GM19240 (cell line): ENCODE results near the gene SSX3.
"Not testable (repeated sequence)": the region's sequence is repeated elsewhere in the genome, so short reads cannot be mapped to it uniquely, and the experiment has no call there.

Experiments
- DNase-seq: peaks from one replicate; pipeline ENCODE4 v3.0.0; 2011; ENCODE audit warnings: low spot score; ENCODE audit not compliant: insufficient read length

SSX3 gene, protein sequence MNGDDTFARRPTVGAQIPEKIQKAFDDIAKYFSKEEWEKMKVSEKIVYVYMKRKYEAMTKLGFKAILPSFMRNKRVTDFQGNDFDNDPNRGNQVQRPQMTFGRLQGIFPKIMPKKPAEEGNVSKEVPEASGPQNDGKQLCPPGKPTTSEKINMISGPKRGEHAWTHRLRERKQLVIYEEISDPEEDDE

DNA sequence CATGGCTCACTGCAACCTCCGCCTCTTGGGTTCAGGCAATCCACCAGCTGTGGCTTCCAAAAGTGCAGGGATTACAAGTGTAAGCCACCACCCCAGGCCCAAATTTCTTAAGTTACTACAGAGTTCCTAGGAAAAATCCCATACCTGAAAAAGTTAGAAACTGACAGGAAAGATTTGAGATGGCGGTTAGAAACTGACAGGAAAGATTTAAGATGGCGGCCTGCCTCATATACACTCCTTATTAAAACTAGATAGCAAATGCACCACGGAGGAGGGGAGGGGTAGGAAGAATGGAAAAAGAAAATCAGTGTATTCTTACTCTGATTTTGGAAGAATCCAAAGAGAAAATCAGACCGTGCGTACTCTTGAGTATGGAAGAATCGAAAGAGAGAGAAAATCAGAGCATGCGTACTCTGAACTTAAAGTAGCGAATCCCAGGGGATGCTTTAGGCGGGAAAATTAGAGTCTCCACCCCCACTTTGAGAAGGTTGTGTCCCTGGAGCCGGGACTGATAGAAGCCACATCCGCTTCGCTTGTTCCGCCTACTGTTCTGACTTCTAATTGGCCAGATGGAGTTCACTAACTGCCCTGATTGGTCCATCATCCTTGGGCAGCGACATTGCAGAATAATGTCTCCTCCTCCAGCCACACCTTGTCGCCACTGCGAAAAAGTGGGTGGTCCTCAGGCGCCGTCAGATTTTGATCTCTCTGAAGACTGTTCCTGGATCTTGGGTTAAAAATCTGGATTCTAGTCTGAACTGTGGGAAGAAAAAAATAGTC, at the start of gene SSX3:
SSX3 (minus strand) TSS at position 389 of the 780 bp plus-strand sequence. CDS start 1,454 bp downstream, outside the sequence.
- not testable (repeated sequence) for DNase-seq

DNA sequence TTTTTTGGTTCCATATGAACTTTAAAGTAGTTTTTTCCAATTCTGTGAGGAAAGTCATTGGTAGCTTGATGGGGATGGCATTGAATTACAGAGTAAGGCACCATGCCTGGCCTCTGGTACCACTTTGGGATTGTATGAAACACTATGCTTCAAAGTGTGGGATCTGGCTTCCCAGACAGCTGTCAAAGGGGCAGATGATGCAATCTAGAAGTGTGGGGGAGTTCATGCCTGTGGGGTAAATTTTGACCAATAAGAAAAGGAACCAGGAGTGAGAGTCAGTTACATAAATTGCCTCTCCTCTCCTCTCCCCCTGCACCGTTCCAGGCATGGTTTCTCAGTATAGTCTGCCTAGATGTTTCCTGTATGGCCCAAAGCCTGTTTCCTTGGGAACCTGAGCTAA, 41.3 kb upstream of the SSX3 start:
- not testable (repeated sequence) for DNase-seq

DNA sequence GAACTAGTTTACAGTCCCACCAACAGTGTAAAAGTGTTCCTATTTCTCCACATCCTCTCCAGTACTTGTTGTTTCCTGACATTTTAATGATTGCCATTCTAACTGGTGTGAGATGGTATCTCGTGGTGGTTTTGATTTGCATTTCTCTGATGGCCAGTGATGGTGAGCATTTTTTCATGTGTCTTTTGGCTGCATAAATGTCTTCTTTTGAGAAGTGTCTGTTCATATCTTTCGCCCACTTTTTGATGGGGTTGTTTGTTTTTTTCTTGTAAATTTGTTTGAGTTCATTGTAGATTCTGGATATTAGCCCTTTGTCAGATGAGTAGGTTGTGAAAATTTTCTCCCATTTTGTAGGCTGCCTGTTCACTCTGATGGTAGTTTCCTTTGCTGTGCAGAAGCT, 40.4 kb upstream of the SSX3 start:
- not testable (repeated sequence) for DNase-seq

DNA sequence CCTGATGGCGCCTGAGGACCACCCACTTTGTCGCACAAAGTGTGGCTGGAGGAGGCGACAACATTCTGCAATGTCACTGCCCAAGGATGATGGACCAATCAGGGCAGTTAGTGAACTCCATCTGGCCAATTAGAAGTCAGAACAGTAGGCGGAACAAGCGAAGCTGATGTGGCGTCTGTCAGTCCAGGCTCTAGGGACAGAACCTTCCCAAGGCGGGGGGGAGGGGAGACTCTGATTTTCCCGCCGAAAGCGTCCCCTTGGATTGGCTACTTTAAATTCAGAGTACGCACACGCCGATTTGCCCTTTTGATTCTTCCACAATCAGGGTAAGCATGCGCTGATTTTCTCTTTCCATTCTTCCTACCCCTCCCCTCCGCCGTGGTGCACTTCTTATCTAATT, 26.7 kb upstream of the SSX3 start, which contains the start of gene SSX4:
SSX4 (plus strand) TSS at position 301 of the 400 bp plus-strand sequence. CDS start 515 bp downstream, outside the sequence.
- not testable (repeated sequence) for DNase-seq

DNA sequence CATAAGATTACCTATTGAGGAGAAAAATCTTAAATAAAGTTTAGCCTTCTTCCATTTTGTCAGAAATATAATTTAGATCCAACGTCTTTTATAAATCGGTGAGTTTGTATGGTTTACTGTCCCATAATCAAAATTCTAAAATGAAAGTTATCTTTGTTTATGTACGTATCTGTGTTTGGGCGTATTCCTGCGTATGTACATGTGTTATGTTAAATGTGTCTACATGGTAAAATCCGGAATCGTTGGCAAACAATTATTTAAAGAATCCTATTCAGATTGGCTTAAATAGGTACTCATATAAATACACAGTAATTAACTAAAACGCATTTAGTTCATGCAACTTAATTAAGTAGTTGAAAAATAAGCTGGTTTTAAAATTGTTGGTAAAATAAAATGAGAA, 13.9 kb upstream of the SSX3 start:
- DNase-seq = not testable (repeated sequence)

DNA sequence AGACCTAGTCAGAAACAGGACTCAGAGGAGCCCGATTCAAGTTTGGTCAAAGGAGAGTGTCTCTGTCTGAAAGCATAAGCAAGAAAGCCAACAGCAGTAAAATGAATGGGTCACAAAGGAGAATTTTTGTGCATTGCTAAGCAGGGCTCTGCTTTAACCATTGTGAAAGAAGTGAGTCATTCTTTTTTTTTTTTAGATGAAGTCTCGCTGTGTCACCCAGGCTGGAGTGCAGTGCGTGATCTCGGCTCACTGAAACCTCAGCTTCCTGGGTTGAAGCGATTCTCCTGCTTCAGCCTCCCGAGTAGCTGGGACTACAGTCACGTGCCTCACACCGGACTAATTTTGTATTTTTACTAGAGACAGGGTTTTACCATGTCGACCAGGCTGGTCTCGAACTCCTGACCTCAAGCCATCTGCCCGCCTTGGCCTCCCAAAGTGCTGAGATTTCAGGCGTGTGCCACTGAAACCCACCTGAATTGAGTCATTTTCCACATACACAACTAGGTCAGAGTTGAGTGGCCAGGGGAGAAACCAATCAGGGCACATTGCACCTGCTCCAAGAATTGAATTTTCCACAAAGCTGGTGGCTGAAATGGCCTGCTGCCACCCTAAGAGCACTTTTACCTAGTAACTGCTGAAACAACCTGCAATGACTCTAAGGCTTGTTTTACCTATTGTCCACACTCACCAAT, 11.4 kb upstream of the SSX3 start:
- DNase-seq = not testable (repeated sequence)

DNA sequence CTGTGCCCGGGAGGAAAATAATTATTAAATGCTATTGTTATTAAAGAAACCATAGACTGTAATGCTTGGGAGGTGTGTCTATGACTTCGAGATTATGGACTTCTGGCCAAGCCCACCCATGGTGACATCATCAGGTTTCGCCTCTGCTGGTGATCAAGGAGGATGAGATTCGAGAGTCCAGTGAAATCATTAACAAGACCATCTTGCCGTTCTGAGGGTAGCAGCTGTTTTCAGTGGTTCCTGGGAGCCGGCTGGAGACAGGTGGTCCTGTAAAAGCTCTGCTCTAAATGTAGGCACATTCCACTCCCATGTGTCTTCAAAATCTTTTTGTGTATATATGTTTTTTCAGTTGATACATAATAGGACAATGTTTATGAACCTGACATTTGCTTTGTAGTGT, 2.8 kb upstream of the SSX3 start:
- not testable (repeated sequence) for DNase-seq

DNA sequence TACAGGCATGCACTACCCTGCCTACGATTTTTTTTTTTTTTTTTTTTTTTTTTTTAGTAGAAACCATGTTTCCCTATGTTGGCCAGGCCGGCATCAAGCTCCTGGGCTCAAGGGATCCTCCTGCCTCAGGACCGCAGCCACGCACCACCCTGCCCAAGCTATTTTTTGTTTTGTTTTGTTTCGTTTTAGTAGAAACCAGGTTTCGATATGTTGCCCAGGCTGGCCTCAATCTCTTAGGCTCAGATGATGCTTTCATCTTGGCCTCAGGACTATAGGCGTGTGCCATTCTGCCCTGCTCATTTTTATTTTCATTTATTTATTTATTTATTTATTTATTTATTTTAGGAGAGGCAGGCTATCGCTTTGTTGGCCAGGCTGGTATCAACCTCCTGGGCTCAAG, 1.2 kb upstream of the SSX3 start:
- no peak for DNase-seq

DNA sequence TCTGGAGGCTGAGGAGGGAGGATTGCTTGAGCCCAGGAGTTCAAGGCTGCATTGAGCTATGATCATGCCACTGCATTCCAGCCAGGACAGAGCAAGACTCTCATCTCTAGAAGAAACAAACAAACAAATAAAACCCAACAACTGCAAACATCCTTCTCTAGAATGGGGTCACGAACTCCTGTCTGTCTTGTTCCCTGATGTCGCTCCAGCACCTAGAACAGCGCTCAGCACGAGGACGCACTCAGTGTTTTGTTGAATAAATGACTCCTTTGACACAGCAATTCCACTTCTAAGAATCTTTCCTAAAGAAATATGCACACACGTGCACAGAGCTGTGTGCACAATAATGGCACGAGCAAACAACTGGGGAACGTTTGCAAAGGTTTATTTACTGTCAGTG, 10.4 kb downstream of the SSX3 start:
- not testable (repeated sequence) for DNase-seq

DNA sequence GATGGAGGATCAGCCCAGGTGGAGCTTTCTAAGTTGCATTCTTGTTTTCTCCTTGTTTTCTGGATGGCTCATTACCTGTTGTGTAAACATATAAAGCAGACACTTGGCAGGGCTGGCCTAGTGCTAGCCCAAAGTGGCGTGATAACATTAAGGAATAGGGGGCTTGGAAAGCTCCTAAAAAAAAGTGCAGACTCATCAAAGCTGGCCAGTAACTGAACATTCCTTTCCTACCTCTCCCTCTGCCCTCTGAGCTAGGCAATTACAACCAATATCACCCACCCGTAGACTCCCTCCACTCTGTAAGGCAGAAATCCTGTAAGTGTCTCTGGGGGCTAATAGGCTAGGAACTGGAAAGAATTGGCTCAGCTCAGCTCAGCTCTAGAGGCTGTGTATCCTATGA, 42.5 kb downstream of the SSX3 start:
- DNase-seq = not testable (repeated sequence)

DNA sequence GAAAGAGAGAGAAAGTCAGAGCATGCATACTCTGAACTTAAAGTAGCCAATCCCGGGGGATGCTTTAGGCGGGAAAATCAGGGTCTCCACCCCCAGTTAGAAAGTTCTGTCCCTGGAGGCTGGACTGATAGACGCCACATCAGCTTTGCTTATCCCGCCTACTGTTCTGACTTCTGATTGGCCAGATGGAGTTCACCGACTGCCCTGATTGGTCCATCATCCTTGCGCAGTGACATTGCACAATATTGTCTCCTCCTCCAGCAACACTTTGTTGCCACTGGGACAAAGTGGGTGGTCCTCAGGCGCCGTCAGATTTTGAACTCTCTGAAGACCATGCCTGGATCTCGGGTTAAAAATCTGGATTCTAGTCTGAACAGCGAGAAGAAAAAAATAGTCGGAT, 50.3 kb downstream of the SSX3 start:
- no peak for DNase-seq
